GM12891 (cell line): ENCODE data around the gene KRTAP3-2.

Source experiments
- DNase-seq: peaks from one replicate; pipeline ENCODE4 v3.0.0; 2011; ENCODE audit warnings: low spot score; ENCODE audit not compliant: insufficient read length
- FAIRE-seq: peaks from 2 replicates; lab custom pipeline; 2011; peaks lifted over from hg19 to GRCh38; lab: Jason Lieb, UNC
- PAX5 ChIP-seq: IDR thresholded peaks from 2 replicates; pipeline ENCODE4 v1.6.1; 2011; ENCODE audit warnings: low read length, moderate library complexity, mild to moderate bottlenecking; ENCODE audit not compliant: insufficient read depth, severe bottlenecking
- POLR2A ChIP-seq: IDR thresholded peaks from 2 replicates; pipeline ENCODE4 v1.6.1; 2011; ENCODE audit warnings: low read depth, low read length, control low read depth
- POLR2AphosphoS5 ChIP-seq: IDR thresholded peaks from 2 replicates; pipeline ENCODE4 v1.6.1; 2011; ENCODE audit warnings: low read depth, low read length, control low read depth
- POU2F2 ChIP-seq: IDR thresholded peaks from 2 replicates; pipeline ENCODE4 v1.6.1; 2011; ENCODE audit warnings: low read depth, mild to moderate bottlenecking, control low read depth, low read length, moderate library complexity
- SPI1 ChIP-seq: IDR thresholded peaks from 2 replicates; pipeline ENCODE4 v1.6.1; 2011; ENCODE audit warnings: low read depth, low read length, control low read depth
- TAF1 ChIP-seq: IDR thresholded peaks from 2 replicates; pipeline ENCODE4 v1.6.1; 2011; ENCODE audit warnings: low read depth, low read length, control low read depth

The KRTAP3-2 gene

GRCh38 chr17:40993839-40994238 lies 5.9 kb downstream of the KRTAP3-2 start, which contains the start of gene KRTAP3-3:
KRTAP3-3 (minus strand) TSS chr17:40994164; CDS start chr17:40994097, 67 bp downstream.
- TF ChIP-seq TAF1 (no peak), SPI1 (no peak), PAX5 (no peak), POLR2AphosphoS5 (no peak), POU2F2 (no peak), POLR2A (no peak)
- no peak for FAIRE-seq
- no peak for DNase-seq

GRCh38 chr17:40993084-40993483 lies 6.6 kb downstream of the KRTAP3-2 start:
- no peak for FAIRE-seq
- TF ChIP-seq SPI1 (no peak), PAX5 (no peak)

GRCh38 chr17:40992666-40993065 lies 7.0 kb downstream of the KRTAP3-2 start:
- TF ChIP-seq PAX5 = no peak
- no peak for FAIRE-seq
- DNase-seq = no peak

More at GRCh38 chr17:40993084-40993483, 6.6 kb downstream of the KRTAP3-2 start:
- no peak for DNase-seq

- no peak for FAIRE-seq
- TF ChIP-seq PAX5 = no peak
- TF ChIP-seq POU2F2 = no peak
- TF ChIP-seq POLR2A = no peak
- no peak for TF ChIP-seq TAF1
- TF ChIP-seq SPI1 = no peak
- TF ChIP-seq POLR2AphosphoS5 = no peak
Measured at GRCh38 chr17:40986920-40987319, 12.8 kb downstream of the KRTAP3-2 start.

DNA sequence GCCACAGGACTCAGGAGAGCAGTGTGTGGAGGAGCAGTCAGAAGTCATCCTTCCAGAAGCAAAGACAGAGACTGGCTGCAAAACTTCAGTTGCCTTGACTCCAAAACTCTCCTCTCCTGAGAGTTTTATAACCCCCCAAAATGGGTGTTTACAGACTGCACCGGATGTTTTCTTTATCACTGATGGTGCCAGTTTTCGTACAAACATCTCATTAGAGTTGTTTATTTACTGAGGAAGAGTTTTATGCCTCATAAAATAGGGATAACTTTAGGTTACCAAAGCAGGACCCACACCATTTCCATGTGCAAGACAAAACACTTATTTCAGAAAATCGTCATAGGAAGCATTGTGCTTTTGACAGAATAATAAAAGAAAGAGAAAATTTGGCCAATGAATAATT lies 15.5 kb downstream of the KRTAP3-2 start, which contains the start of gene KRT40:
Gene KRT40, minus strand, starts transcription at position 101 of the 400 bp plus-strand sequence. Its CDS starts 53 bp downstream, at position 48.
- no peak for TF ChIP-seq TAF1
- TF ChIP-seq POU2F2 = no peak
- no peak for TF ChIP-seq SPI1
- no peak for TF ChIP-seq POLR2A
- TF ChIP-seq POLR2AphosphoS5 = no peak
- no peak for TF ChIP-seq PAX5
- FAIRE-seq (no peak), DNase-seq (no peak)

More at GRCh38 chr17:40986920-40987319, 12.8 kb downstream of the KRTAP3-2 start:
- DNase-seq = no peak

DNA sequence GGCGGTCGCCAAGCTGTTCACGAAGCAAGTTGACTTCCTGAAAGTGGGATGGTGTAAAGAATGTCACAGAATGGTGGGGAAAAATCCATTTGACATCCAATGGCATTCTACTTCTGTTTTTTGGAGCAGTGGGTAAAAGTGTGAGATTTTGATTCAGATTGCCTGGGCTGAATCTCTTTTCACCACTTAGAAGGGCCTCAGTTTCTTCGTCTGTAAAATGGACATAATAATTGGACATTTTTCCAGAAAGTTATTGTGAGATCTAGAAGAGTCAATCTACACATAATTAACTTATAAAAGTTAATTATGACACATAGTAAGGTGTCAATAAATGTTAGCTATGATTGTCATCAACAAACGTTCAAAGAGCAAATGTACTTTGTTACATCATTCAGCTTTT lies 18.6 kb downstream of the KRTAP3-2 start:
- DNase-seq = no peak
- no peak for TF ChIP-seq POLR2A
- no peak for TF ChIP-seq POLR2AphosphoS5
- no peak for FAIRE-seq

GRCh38 chr17:40980596-40980995 lies 19.1 kb downstream of the KRTAP3-2 start:
- DNase-seq (no peak), FAIRE-seq (no peak)
- TF ChIP-seq SPI1 (no peak), PAX5 (no peak), POLR2A (no peak), POU2F2 (no peak), TAF1 (no peak), POLR2AphosphoS5 (no peak)

DNA sequence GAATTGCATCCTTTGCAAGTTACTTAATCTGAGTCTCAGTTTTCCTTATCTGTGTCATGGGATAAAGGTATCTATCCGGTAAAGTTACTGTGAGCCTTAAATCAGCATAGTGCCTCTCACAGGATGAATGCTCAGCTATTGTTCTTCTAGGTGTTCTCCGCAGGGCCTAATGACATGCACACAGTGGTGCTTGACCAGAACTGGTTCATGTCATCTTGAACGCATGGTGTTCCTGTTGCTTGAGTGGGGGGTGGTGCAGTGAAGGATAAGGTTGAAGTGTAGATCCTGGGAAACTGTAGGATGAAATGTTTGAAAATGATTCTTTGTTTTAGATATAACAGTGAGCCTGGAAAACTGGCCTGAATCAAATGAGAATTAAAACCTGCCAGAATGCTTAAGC lies 19.6 kb downstream of the KRTAP3-2 start:
- FAIRE-seq (no peak), DNase-seq (no peak)
- TF ChIP-seq POLR2AphosphoS5 = no peak
- no peak for TF ChIP-seq TAF1
- TF ChIP-seq PAX5 = no peak
- no peak for TF ChIP-seq POLR2A
- TF ChIP-seq SPI1 = no peak
- no peak for TF ChIP-seq POU2F2

DNA sequence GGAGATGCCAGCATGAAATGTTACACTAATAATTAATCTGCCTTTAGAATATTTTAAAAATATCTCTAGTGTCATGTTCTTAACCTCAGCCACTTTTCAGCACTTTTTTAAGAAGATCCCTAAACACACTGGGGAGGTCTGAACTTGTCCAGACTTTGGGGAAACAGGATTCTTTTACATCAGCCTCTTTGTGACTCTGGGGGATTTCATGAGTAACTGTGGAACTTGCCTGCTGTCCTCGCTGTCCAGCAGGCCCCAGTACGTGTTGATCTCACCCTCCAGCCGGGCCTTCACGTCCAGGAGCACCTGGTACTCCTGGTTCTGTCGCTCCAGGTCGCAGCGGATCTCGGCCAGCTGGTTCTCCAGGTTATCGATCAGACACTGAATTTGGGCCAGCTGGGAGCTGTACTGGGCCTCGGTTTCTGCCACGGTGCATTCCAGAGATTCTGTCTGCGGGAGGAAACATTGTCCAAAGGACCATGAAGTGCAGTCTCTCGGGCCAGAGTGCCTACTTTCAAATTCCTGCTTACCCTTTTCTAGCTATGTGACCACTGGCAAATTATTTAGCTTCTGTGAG lies 21.0 kb downstream of the KRTAP3-2 start:
- TF ChIP-seq TAF1 (no peak), POLR2AphosphoS5 (no peak), POU2F2 (no peak), SPI1 (no peak), POLR2A (no peak), PAX5 (no peak)
- no peak for FAIRE-seq
- no peak for DNase-seq

GRCh38 chr17:40975516-40975915 lies 24.2 kb downstream of the KRTAP3-2 start:
- FAIRE-seq (no peak), DNase-seq (no peak)
- no peak for TF ChIP-seq PAX5
- TF ChIP-seq POLR2AphosphoS5 = no peak
- no peak for TF ChIP-seq POU2F2
- TF ChIP-seq POLR2A = no peak
- no peak for TF ChIP-seq SPI1
- TF ChIP-seq TAF1 = no peak
